Measurements from ENCODE around the gene MSGN1.

Gene MSGN1
- long read RNA-seq, donor 1 = 0 reads
- long read RNA-seq, donor 2 = 0 reads
- long read RNA-seq, donor 3 = 0 reads
- long read RNA-seq, donor 4 = 0 reads
- long read RNA-seq, donor 5 = 0 reads
- long read RNA-seq, donor 6 = 0 reads
- long read RNA-seq, donor 7 = 0 reads
- long read RNA-seq, donor 8 = 0 reads

- no peak for DNase-seq
These were observed at the start of gene MSGN1 for GRCh38 chr2:17816396-17817245. TSS of gene MSGN1 (plus strand) at chr2:17816460. CDS start at chr2:17816519, 59 bp downstream.

- no peak for DNase-seq
These were observed 47.4 kb upstream of the MSGN1 start for GRCh38 chr2:17768894-17769293.

GRCh38 chr2:17771956-17772355 lies 44.3 kb upstream of the MSGN1 start:
- no peak for DNase-seq

- no peak for DNase-seq
These were observed 43.7 kb upstream of the MSGN1 start for GRCh38 chr2:17772532-17772931.

GRCh38 chr2:17780546-17780945 lies 35.7 kb upstream of the MSGN1 start:
- no peak for DNase-seq

GRCh38 chr2:17781482-17781881 lies 34.8 kb upstream of the MSGN1 start:
- no peak for DNase-seq

GRCh38 chr2:17786727-17787126 lies 29.5 kb upstream of the MSGN1 start:
- DNase-seq = no peak

GRCh38 chr2:17788773-17789172 lies 27.5 kb upstream of the MSGN1 start:
- DNase-seq = no peak

GRCh38 chr2:17790536-17790935 lies 25.7 kb upstream of the MSGN1 start:
- DNase-seq = no peak

GRCh38 chr2:17791121-17791816 lies 25.0 kb upstream of the MSGN1 start:
- no peak for DNase-seq

GRCh38 chr2:17791817-17792130 lies 24.5 kb upstream of the MSGN1 start:
- DNase-seq = no peak

- no peak for DNase-seq
These were observed 23.7 kb upstream of the MSGN1 start for GRCh38 chr2:17792515-17792914.

- no peak for DNase-seq
These were observed 23.0 kb upstream of the MSGN1 start for GRCh38 chr2:17793296-17793695.

GRCh38 chr2:17793803-17794354 lies 22.4 kb upstream of the MSGN1 start:
- no peak for DNase-seq

GRCh38 chr2:17795309-17795708 lies 21.0 kb upstream of the MSGN1 start:
- no peak for DNase-seq

- DNase-seq = no peak
These were observed 17.9 kb upstream of the MSGN1 start for GRCh38 chr2:17798338-17798737.

- DNase-seq = no peak
These were observed 16.7 kb upstream of the MSGN1 start for GRCh38 chr2:17799301-17800120.

- DNase-seq = no peak
These were observed 16.0 kb upstream of the MSGN1 start for GRCh38 chr2:17800219-17800618.

- no peak for DNase-seq
These were observed 15.4 kb upstream of the MSGN1 start for GRCh38 chr2:17800693-17801458.

GRCh38 chr2:17803497-17803896 lies 12.8 kb upstream of the MSGN1 start:
- no peak for DNase-seq

GRCh38 chr2:17804358-17804757 lies 11.9 kb upstream of the MSGN1 start:
- DNase-seq = no peak

GRCh38 chr2:17805166-17805565 lies 11.1 kb upstream of the MSGN1 start:
- DNase-seq = no peak
